B cell (primary cell): ENCODE results near the gene NRXN2. TPM values are rescaled to one million over a fixed set of nuclear protein-coding genes. Genes with fewer than 3 reads are reported as not detected.

Source experiments
- ATAC-seq: fragments of 200-7000 bp; cut with Tn5 transposase; one replicate; pipeline ENCODE4 v1.10.0; 2021; ENCODE audit warnings: low read depth, mild to moderate bottlenecking, moderate number of reproducible peaks, moderate library complexity
- CTCF ChIA-PET: fragments of 350-600 bp; sonication (Branson Sonifier 250); formaldehyde crosslinking; loops from one replicate; lab custom pipeline; 2021; ENCODE audit warnings: antibody characterized with exemption, inconsistent platforms; lab: Charles Lee
- POLR2A ChIA-PET: fragments of 350-600 bp; sonication (Branson Sonifier 250); formaldehyde crosslinking; loops from one replicate; lab custom pipeline; 2021; ENCODE audit warnings: antibody characterized with exemption; lab: Charles Lee
- DNase-seq: peaks from one replicate; pipeline ENCODE4 v3.0.0; 2013
- H2AFZ ChIP-seq: 2 replicates; pipeline ENCODE4 v1.6.1; 2012; ENCODE audit warnings: mild to moderate bottlenecking, low read depth, low read length; ENCODE audit not compliant: insufficient read depth, poor library complexity, severe bottlenecking
- H3K27ac ChIP-seq, 2 donors: 1 replicate in 1 of 2; 2 replicates in 1 of 2; pipeline ENCODE4 v1.5.1; 2012 to 2013; ENCODE audit warnings: low read length in 2 of 2, mild to moderate bottlenecking in 2 of 2, moderate library complexity in 1 of 2
- H3K27me3 ChIP-seq, 4 experiments: fragments of 200-600 bp in 1 of 4; sonication (generic) in 1 of 4; replicated peaks in 1 of 4; 1 replicate in 2 of 4; 2 replicates in 2 of 4; pipeline versions ENCODE4 v1.6.1 to v1.7.0; 2013 to 2016; ENCODE audit warnings: low read length in 3 of 4, mild to moderate bottlenecking in 2 of 4, mixed read lengths in 1 of 4, moderate library complexity in 1 of 4; ENCODE audit not compliant: insufficient read depth in 4 of 4, control insufficient read depth in 3 of 4; ENCODE audit errors: control extremely low read depth in 1 of 4
- H3K36me3 ChIP-seq, 2 experiments: replicated peaks in 1 of 2; 1 replicate in 1 of 2; 2 replicates in 1 of 2; pipeline versions ENCODE4 v1.6.1 to v1.7.1; 2013; ENCODE audit warnings: low read length in 1 of 2; ENCODE audit not compliant: insufficient read depth in 2 of 2, control insufficient read depth in 1 of 2; ENCODE audit errors: control extremely low read depth in 1 of 2, extremely low read depth in 1 of 2
- H3K4me1 ChIP-seq, 2 donors: fragments of 200-600 bp in 1 of 2; sonication (generic) in 1 of 2; 1 replicate in 1 of 2; 2 replicates in 1 of 2; pipeline versions ENCODE4 v1.5.1 to v1.6.1; 2013 to 2017; ENCODE audit warnings: low read length in 2 of 2; ENCODE audit not compliant: control insufficient read depth in 2 of 2, insufficient read depth in 2 of 2
- H3K4me2 ChIP-seq: replicated peaks from 2 replicates; pipeline ENCODE3; 2012; ENCODE audit warnings: mild to moderate bottlenecking, low read depth, low read length; ENCODE audit not compliant: poor library complexity, severe bottlenecking
- H3K4me3 ChIP-seq, 5 experiments: fragments of 200-600 bp in 1 of 5; sonication (generic) in 1 of 5; 1 replicate in 3 of 5; 2 replicates in 2 of 5; pipeline versions ENCODE4 v1.5.1 to v1.7.0; 2011 to 2016; ENCODE audit warnings: low read length in 4 of 5, mild to moderate bottlenecking in 4 of 5, low read depth in 2 of 5, control low read depth in 1 of 5, moderate library complexity in 1 of 5; ENCODE audit not compliant: insufficient read depth in 1 of 5; ENCODE audit errors: control extremely low read depth in 1 of 5, extremely low read depth in 1 of 5
- H3K79me2 ChIP-seq: fragments of 200-600 bp; sonication (generic); one replicate; pipeline ENCODE4 v1.6.0; 2016; ENCODE audit warnings: low read length; ENCODE audit not compliant: control insufficient read depth, insufficient read depth
- H3K9ac ChIP-seq: fragments of 200-600 bp; sonication (generic); 2 replicates; pipeline ENCODE4 v1.6.1; 2017; ENCODE audit warnings: mild to moderate bottlenecking, low read length, moderate library complexity
- H3K9me3 ChIP-seq, 3 donors: one replicate each; pipeline versions ENCODE4 v1.6.1 to v1.7.1; 2013; ENCODE audit warnings: low read length in 2 of 3; ENCODE audit not compliant: control insufficient read depth in 2 of 3, insufficient read depth in 1 of 3; ENCODE audit errors: control extremely low read depth in 1 of 3
- H4K20me1 ChIP-seq: 2 replicates; pipeline ENCODE4 v1.6.0; 2012; ENCODE audit warnings: mild to moderate bottlenecking, low read length; ENCODE audit not compliant: insufficient read depth, control insufficient read depth, poor library complexity, severe bottlenecking
- H3K27ac Mint-ChIP-seq: one replicate; pipeline ENCODE4 v1.8.0; 2021; ENCODE audit warnings: mixed read lengths
- H3K27me3 Mint-ChIP-seq: one replicate; pipeline ENCODE4 v1.8.0; 2021; ENCODE audit warnings: mixed read lengths
- H3K4me1 Mint-ChIP-seq: one replicate; pipeline ENCODE4 v1.8.0; 2021; ENCODE audit warnings: mixed read lengths
- H3K4me3 Mint-ChIP-seq: one replicate; pipeline ENCODE4 v1.8.0; 2021; ENCODE audit warnings: mixed read lengths
- H3K9me3 Mint-ChIP-seq: one replicate; pipeline ENCODE4 v1.8.0; 2022; ENCODE audit warnings: mixed read lengths; ENCODE audit not compliant: insufficient read depth
- EZH2 ChIP-seq: IDR thresholded peaks from 2 replicates; pipeline ENCODE4 v1.6.1; 2012; ENCODE audit warnings: borderline replicate concordance, low read depth, mild to moderate bottlenecking, moderate library complexity, low read length; ENCODE audit not compliant: insufficient read depth, poor library complexity, severe bottlenecking
- WGBS: methylation state at CpG from one replicate; pipeline ENCODE4 v1.1.5; 2013; ENCODE audit warnings: missing lambda C conversion rate; ENCODE audit not compliant: insufficient coverage; 5-methylcytosine and 5-hydroxymethylcytosine counted together
- intact Hi-C: fragments of 100-400 bp; cut with micrococcal nuclease; formaldehyde crosslinking; loops from one replicate; pipeline ENCODE4 v1.10.0; 2022
- polyA plus RNA-seq: library from polyadenylated mRNA; depleted of rRNA; stranded (reverse); fragments of >200 nt; gene quantifications from 2 replicates; pipeline ENCODE4 v1.2.3, GENCODE V29; 2012
- total RNA-seq, 2 donors: library from RNA; stranded (reverse); fragments of 120-200 nt in 1 of 2; gene quantifications; 1 replicate in 1 of 2; 2 replicates in 1 of 2; pipeline versions ENCODE4 v1.2.3 to v1.2.4, GENCODE V29; 2013 to 2022
- TF ChIP-seq, protein P1 (sequence below): fragments of 200-600 bp; IDR thresholded peaks from one replicate; pipeline ENCODE4 v1.8.0; 2022; ENCODE audit warnings: antibody characterized with exemption, mild to moderate bottlenecking

The NRXN2 gene
- total and polyA plus RNA-seq, 2 donors (not counting 1 experiment from before 2014, with no cell fraction given), result 0.01 to 0.52 TPM

- no peak overlapping the region for H2AFZ ChIP-seq
These were observed 100.3 kb downstream of the NRXN2 start for GRCh38 chr11:64622681-64623080.

DNA sequence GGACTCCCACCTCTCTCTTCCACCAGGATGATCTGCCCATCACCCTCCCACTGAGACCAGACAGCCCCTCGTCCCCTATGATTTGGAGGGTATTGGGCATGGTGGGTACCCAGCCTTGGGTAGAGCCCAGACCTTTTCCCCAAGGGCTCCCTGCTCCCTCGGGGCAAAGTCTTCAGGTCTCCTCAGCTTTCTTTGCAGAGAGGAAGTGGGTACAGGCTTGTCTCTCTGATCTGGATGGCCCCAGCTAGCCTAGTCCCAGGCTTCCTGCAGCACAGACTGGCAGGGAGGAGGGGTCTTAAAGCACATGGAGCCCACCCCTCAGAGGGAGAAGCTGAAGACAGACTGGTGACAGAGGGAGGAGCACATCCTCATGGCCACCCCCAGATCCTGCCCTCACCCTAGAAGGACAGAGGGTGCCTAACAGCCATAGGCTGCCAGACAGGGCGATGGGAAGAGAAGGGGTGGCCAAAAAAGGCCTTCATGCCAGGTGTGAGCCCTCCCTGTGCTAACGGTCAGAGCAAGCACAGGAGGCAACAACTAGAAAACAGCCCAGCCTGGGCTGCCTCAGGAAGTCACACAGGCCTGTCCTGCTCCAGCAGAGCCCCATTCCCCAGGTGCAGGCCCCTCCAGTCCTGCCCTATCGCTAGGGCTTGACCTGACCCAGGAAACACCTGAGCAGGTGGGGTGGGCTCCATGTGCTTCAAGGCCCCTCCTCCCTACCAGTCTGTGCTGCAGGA lies 101.5 kb downstream of the NRXN2 start:
- H3K4me2 ChIP-seq, result no peak overlapping the region
- H3K4me3 ChIP-seq, result no peak overlapping the region
- H3K27ac Mint-ChIP-seq, result no peak overlapping the region
- POLR2A ChIA-PET, result no interaction called here
- no peak for DNase-seq
- H3K27ac ChIP-seq, result no peak overlapping the region
- 3% methylated on average over 4 of the region's 5 CpGs for WGBS
- H3K4me1 ChIP-seq, result peaks cover 19 to 29% of the 10 kb centered on the region in 2 donors
- H2AFZ ChIP-seq, result no peak overlapping the region
- CTCF ChIA-PET, result no interaction called here
- no peak overlapping the region for H3K4me3 Mint-ChIP-seq
- no peak for ATAC-seq
- H3K79me2 ChIP-seq, result no peaks in the 10 kb centered on the region
- no peaks in the 10 kb centered on the region for H3K27me3 Mint-ChIP-seq
- no peak overlapping the region for H3K9ac ChIP-seq
- no peaks in the 10 kb centered on the region for H3K36me3 ChIP-seq
- H3K9me3 Mint-ChIP-seq, result no peaks in the 10 kb centered on the region
- intact Hi-C loops, result no loop called here
- TF ChIP-seq, protein P1, sequence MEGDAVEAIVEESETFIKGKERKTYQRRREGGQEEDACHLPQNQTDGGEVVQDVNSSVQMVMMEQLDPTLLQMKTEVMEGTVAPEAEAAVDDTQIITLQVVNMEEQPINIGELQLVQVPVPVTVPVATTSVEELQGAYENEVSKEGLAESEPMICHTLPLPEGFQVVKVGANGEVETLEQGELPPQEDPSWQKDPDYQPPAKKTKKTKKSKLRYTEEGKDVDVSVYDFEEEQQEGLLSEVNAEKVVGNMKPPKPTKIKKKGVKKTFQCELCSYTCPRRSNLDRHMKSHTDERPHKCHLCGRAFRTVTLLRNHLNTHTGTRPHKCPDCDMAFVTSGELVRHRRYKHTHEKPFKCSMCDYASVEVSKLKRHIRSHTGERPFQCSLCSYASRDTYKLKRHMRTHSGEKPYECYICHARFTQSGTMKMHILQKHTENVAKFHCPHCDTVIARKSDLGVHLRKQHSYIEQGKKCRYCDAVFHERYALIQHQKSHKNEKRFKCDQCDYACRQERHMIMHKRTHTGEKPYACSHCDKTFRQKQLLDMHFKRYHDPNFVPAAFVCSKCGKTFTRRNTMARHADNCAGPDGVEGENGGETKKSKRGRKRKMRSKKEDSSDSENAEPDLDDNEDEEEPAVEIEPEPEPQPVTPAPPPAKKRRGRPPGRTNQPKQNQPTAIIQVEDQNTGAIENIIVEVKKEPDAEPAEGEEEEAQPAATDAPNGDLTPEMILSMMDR, result no peak
- no peak for TF ChIP-seq EZH2
- H3K27me3 ChIP-seq, result no peaks in the 10 kb centered on the region
- no peaks in the 10 kb centered on the region for H4K20me1 ChIP-seq
- no peaks in the 10 kb centered on the region for H3K9me3 ChIP-seq
- peaks cover 19% of the 10 kb centered on the region for H3K4me1 Mint-ChIP-seq

More at GRCh38 chr11:64622681-64623080, 100.3 kb downstream of the NRXN2 start:
- TF ChIP-seq EZH2, result no peak
- TF ChIP-seq, protein P1, result no peak
- Mint-ChIP-seq H3K4me1 (peaks cover 19% of the 10 kb centered on the region), H3K4me3 (no peak overlapping the region), H3K27me3 (no peaks in the 10 kb centered on the region), H3K27ac (no peak overlapping the region), H3K9me3 (no peaks in the 10 kb centered on the region)
- Histone ChIP-seq H3K27me3 (no peaks in the 10 kb centered on the region), H3K4me2 (no peak overlapping the region), H3K4me1 (peaks cover 19 to 29% of the 10 kb centered on the region in 2 donors), H3K9ac (no peak overlapping the region), H3K36me3 (no peaks in the 10 kb centered on the region), H3K4me3 (no peak overlapping the region), H4K20me1 (no peaks in the 10 kb centered on the region), H3K9me3 (no peaks in the 10 kb centered on the region), H3K27ac (no peak overlapping the region), H3K79me2 (no peaks in the 10 kb centered on the region)
- ATAC-seq, result no peak
- intact Hi-C loops, result no loop called here
- no peak for DNase-seq
- CTCF ChIA-PET, result no interaction called here
- WGBS, result 94% methylated on average over 18 of the region's 19 CpGs
- POLR2A ChIA-PET, result no interaction called here
